Tibial artery (tissue), 4 donors: ENCODE measurements around the gene WDPCP.
"Not testable (repeated sequence)": the region's sequence is repeated elsewhere in the genome, so short reads cannot be mapped to it uniquely, and the experiment has no call there.

Source experiments
- DNase-seq, 2 donors: peaks; one replicate each; pipeline ENCODE4 v3.0.0-alpha.2; 2019
- H3K27ac ChIP-seq, 2 donors: fragments of 200-600 bp; sonication (generic) in 1 of 2; 1 replicate in 1 of 2; 2 replicates in 1 of 2; pipeline ENCODE4 v1.5.1; 2018 to 2019; ENCODE audit warnings: mild to moderate bottlenecking in 1 of 2
- H3K27me3 ChIP-seq, 2 donors: fragments of 200-600 bp; sonication (generic) in 1 of 2; one replicate each; pipeline versions ENCODE4 v1.5.1 to v1.6.0; 2016 to 2019
- H3K36me3 ChIP-seq, 3 donors: fragments of 200-600 bp; sonication (generic) in 2 of 3; one replicate each; pipeline ENCODE4 v1.5.1; 2016 to 2019; ENCODE audit warnings: mild to moderate bottlenecking in 2 of 3
- H3K4me1 ChIP-seq, 4 donors: fragments of 200-600 bp; sonication (generic) in 2 of 4; 1 replicate in 3 of 4; 2 replicates in 1 of 4; pipeline ENCODE4 v1.5.1; 2016 to 2019
- H3K4me3 ChIP-seq, 2 donors: fragments of 200-600 bp; sonication (generic) in 1 of 2; 1 replicate in 1 of 2; 2 replicates in 1 of 2; pipeline ENCODE4 v1.5.1; 2018 to 2019; ENCODE audit warnings: mild to moderate bottlenecking in 2 of 2
- H3K9me3 ChIP-seq, 3 donors: fragments of 200-600 bp; sonication (generic) in 1 of 3; one replicate each; pipeline ENCODE4 v1.5.1; 2016 to 2019
- intact Hi-C: fragments of 100-400 bp; cut with DNase I; formaldehyde crosslinking; loops from one replicate; pipeline ENCODE4 v1.15.0; 2023; ENCODE audit warnings: low total_unique reads
- TF ChIP-seq, protein P1 (sequence below), 2 experiments: fragments of 200-600 bp in 1 of 2; fragments of 450-650 bp in 1 of 2; IDR thresholded peaks; one replicate each; pipeline ENCODE4 v1.5.1; 2017 to 2019; ENCODE audit warnings: antibody characterized with exemption in 2 of 2, mild to moderate bottlenecking in 1 of 2, moderate library complexity in 1 of 2

The WDPCP gene

DNA sequence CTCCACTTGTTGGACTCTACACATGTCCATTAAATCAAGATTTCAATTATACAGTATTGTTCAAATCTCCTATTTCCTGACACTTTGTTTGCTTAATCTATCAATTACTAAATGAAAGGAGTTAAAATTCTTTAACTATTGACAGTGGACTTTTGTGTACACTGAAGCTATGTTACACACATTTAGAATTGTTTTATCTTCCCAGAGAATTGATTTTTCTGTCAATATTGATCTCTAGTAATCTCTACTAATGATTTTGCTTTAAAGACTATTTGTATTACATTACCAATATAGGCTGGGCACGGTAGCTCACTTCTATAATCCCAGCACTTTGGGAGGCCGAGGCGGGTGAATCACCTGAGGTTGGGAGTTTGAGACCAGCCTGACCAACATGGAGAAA, 215.7 kb downstream of the WDPCP start:
- Histone ChIP-seq H3K27me3 (no peaks in the 10 kb centered on the region), H3K36me3 (peaks cover 14 to 24% (median 14%) of the 10 kb centered on the region in 3 donors), H3K9me3 (peaks cover 0 to 19% (median 9%) of the 10 kb centered on the region in 3 donors), H3K4me3 (no peak overlapping the region), H3K4me1 (no peaks in the 10 kb centered on the region), H3K27ac (no peak overlapping the region)
- no peak for DNase-seq
- TF ChIP-seq, protein P1, sequence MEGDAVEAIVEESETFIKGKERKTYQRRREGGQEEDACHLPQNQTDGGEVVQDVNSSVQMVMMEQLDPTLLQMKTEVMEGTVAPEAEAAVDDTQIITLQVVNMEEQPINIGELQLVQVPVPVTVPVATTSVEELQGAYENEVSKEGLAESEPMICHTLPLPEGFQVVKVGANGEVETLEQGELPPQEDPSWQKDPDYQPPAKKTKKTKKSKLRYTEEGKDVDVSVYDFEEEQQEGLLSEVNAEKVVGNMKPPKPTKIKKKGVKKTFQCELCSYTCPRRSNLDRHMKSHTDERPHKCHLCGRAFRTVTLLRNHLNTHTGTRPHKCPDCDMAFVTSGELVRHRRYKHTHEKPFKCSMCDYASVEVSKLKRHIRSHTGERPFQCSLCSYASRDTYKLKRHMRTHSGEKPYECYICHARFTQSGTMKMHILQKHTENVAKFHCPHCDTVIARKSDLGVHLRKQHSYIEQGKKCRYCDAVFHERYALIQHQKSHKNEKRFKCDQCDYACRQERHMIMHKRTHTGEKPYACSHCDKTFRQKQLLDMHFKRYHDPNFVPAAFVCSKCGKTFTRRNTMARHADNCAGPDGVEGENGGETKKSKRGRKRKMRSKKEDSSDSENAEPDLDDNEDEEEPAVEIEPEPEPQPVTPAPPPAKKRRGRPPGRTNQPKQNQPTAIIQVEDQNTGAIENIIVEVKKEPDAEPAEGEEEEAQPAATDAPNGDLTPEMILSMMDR (IDR thresholded peaks at IDR 0.05): no peak
- intact Hi-C loops: no loop called here

GRCh38 chr2:63369146-63369545, 219.1 kb downstream of the WDPCP start:
- H3K4me1 ChIP-seq: no peaks in the 10 kb centered on the region
- no peaks in the 10 kb centered on the region for H3K27me3 ChIP-seq
- no peak for DNase-seq
- intact Hi-C loops: no loop called here
- H3K9me3 ChIP-seq: peaks cover 0 to 19% (median 9%) of the 10 kb centered on the region in 3 donors
- no peak overlapping the region for H3K27ac ChIP-seq
- TF ChIP-seq, protein P1 (IDR thresholded peaks at IDR 0.05): no peak
- no peak overlapping the region for H3K4me3 ChIP-seq
- H3K36me3 ChIP-seq: peaks cover 14 to 24% (median 14%) of the 10 kb centered on the region in 3 donors

- H3K27me3 ChIP-seq: no peaks in the 10 kb centered on the region
- H3K9me3 ChIP-seq: peaks cover 0 to 2% (median 0%) of the 10 kb centered on the region in 3 donors
- H3K4me1 ChIP-seq: no peaks in the 10 kb centered on the region
- H3K36me3 ChIP-seq: peaks cover 8 to 12% (median 10%) of the 10 kb centered on the region in 3 donors
- no peak for DNase-seq
- TF ChIP-seq, protein P1 (IDR thresholded peaks at IDR 0.05): no peak
- no peak overlapping the region for H3K27ac ChIP-seq
- intact Hi-C loops: no loop called here
- H3K4me3 ChIP-seq: no peak overlapping the region
Measured at GRCh38 chr2:63364866-63365265, 223.4 kb downstream of the WDPCP start.

DNA sequence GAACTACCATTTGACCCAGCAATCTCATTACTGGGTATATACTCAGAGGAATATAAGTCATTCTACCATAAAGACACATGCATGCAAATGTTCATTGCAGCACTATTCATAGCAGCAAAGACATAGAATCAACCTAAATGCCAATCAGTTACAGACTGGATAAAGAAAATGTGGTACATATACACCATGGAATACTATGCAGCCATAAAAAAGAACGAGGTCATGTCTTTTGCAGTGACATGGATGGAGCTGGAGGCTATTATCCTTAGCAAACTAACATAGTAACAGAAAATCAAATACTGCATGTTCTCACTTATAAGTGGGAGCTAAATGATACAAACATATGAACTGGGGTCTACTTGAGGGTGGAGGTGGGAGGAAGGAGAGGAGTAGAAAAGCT, 230.6 kb downstream of the WDPCP start:
- H3K4me3 ChIP-seq, H3K27ac ChIP-seq, H3K4me1 ChIP-seq, DNase-seq, intact Hi-C loops, H3K27me3 ChIP-seq: not testable (repeated sequence)
- Histone ChIP-seq H3K36me3 (peaks cover 0 to 15% (median 7%) of the 10 kb centered on the region in 3 donors), H3K9me3 (peaks cover 0 to 26% (median 7%) of the 10 kb centered on the region in 3 donors)

GRCh38 chr2:63347361-63347760, 240.9 kb downstream of the WDPCP start:
- Histone ChIP-seq H3K27me3 (no peaks in the 10 kb centered on the region), H3K36me3 (peaks cover 5 to 22% (median 17%) of the 10 kb centered on the region in 3 donors), H3K27ac (no peak overlapping the region), H3K4me1 (no peaks in the 10 kb centered on the region), H3K4me3 (no peak overlapping the region), H3K9me3 (peaks cover 0 to 35% (median 5%) of the 10 kb centered on the region in 3 donors)
- intact Hi-C loops: no loop called here
- DNase-seq: no peak
- TF ChIP-seq, protein P1 (IDR thresholded peaks at IDR 0.05): no peak

DNA sequence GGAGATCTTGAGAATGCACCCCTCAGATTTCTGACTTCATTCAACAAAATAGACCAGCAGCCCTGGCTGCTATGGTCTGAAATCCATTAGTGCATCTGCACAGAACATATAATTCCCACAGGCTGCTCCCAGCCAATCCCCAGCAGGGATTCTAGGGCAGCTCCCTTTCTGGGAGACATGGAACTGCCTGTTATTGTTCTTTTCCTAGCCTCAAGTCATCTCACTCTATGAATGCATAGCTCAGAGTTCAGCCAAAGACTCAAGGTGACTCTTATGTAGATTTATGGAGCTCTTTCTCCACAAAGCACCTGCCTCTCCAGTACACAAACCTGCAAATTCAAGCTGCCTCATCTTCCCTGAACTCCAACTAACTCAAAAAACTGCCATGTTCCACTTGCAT, 241.9 kb downstream of the WDPCP start:
- Histone ChIP-seq H3K36me3 (peaks cover 0 to 22% (median 16%) of the 10 kb centered on the region in 3 donors), H3K27me3 (no peaks in the 10 kb centered on the region), H3K4me3 (no peak overlapping the region), H3K27ac (no peak overlapping the region), H3K4me1 (no peaks in the 10 kb centered on the region), H3K9me3 (peaks cover 0 to 35% (median 5%) of the 10 kb centered on the region in 3 donors)
- no peak for DNase-seq
- intact Hi-C loops: no loop called here
- TF ChIP-seq, protein P1 (IDR thresholded peaks at IDR 0.05): no peak
